Right lobe of liver (tissue), 4 donors: ENCODE measurements around the gene NDFIP2.

Experiments used
- CTCF ChIP-seq, 4 donors: fragments of 200-600 bp in 3 of 4; fragments of 450-650 bp in 1 of 4; IDR thresholded peaks; one replicate each; pipeline versions ENCODE4 v1.5.1 to v1.8.0; 2016 to 2022; ENCODE audit warnings: antibody characterized with exemption in 4 of 4, mild to moderate bottlenecking in 2 of 4
- POLR2A ChIP-seq: fragments of 450-650 bp; IDR thresholded peaks from one replicate; pipeline ENCODE4 v1.6.1; 2017; ENCODE audit warnings: antibody characterized with exemption, mild to moderate bottlenecking
- donor health status: DM: no; HTN: no; CAD: no.
- donor health status: DM: no; HTN: no; CAD: no.
- donor health status: DM: no; HTN: yes; CAD: no.

- TF ChIP-seq CTCF (IDR thresholded peaks at IDR 0.05) (no peak), POLR2A (no peak)
Measured at GRCh38 chr13:79450110-79450509, 30.8 kb upstream of the NDFIP2 start.
